Measurements from ENCODE around the gene PET100.

- TF ChIP-seq CTCF (IDR thresholded peaks at IDR 0.05 in 2 of 3, conservative IDR thresholded peaks at IDR 0.05 in 1 of 3; ENCODE audit: borderline replicate concordance in 1 of 3, insufficient read depth in 1 of 3, low read depth in 2 of 3, low read length in 2 of 3) (no peak), EZH2phosphoT487 (IDR thresholded peaks at IDR 0.05; ENCODE audit: borderline replicate concordance) (no peak), SRF (IDR thresholded peaks at IDR 0.05; ENCODE audit: low read depth) (no peak), YY1 (IDR thresholded peaks at IDR 0.05; ENCODE audit: extremely low read depth, insufficient replicate concordance, low read depth, low read length) (no peak), POLR2A (IDR thresholded peaks at IDR 0.05; ENCODE audit: borderline replicate concordance, extremely low read depth, insufficient read depth, insufficient read length) (no peak), EZH2 (IDR thresholded peaks at IDR 0.05) (no peak), ZNF274 (IDR thresholded peaks at IDR 0.05; ENCODE audit: low read depth, low read length) (no peak), POLR2AphosphoS5 (IDR thresholded peaks at IDR 0.05; ENCODE audit: low read depth, low read length) (no peak), TCF7L2 (IDR thresholded peaks at IDR 0.05; ENCODE audit: borderline replicate concordance, extremely low read depth, insufficient read depth, insufficient read length) (no peak), EGR1 (IDR thresholded peaks at IDR 0.05; ENCODE audit: low read depth) (no peak)
- TF ChIP-seq, protein P1, sequence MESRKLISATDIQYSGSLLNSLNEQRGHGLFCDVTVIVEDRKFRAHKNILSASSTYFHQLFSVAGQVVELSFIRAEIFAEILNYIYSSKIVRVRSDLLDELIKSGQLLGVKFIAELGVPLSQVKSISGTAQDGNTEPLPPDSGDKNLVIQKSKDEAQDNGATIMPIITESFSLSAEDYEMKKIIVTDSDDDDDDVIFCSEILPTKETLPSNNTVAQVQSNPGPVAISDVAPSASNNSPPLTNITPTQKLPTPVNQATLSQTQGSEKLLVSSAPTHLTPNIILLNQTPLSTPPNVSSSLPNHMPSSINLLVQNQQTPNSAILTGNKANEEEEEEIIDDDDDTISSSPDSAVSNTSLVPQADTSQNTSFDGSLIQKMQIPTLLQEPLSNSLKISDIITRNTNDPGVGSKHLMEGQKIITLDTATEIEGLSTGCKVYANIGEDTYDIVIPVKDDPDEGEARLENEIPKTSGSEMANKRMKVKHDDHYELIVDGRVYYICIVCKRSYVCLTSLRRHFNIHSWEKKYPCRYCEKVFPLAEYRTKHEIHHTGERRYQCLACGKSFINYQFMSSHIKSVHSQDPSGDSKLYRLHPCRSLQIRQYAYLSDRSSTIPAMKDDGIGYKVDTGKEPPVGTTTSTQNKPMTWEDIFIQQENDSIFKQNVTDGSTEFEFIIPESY (IDR thresholded peaks at IDR 0.05; ENCODE audit: extremely low read depth, insufficient replicate concordance, low read length), result no peak
- TF ChIP-seq, protein P2, sequence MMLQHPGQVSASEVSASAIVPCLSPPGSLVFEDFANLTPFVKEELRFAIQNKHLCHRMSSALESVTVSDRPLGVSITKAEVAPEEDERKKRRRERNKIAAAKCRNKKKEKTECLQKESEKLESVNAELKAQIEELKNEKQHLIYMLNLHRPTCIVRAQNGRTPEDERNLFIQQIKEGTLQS (IDR thresholded peaks at IDR 0.05), result no peak
Observed at GRCh38 chr19:7622933-7623685, 6.5 kb upstream of the PET100 start.
